HG03095 (cell line): ENCODE data around the gene ACAP3.
A peak's percentile ranks its signal among the peaks of the same experiment; 100 is the strongest.

Experiments
- ATAC-seq: cut with Tn5 transposase; IDR thresholded peaks from one replicate; pipeline ENCODE4 v1.9.1; 2021; ENCODE audit warnings: moderate library complexity; ENCODE audit not compliant: unreplicated experiment

Gene ACAP3

GRCh38 chr1:1332031-1332755 lies 24.5 kb upstream of the ACAP3 start:
- ATAC-seq, result no peak

- ATAC-seq, result no peak
Measured at GRCh38 chr1:1331068-1331965, 23.6 kb upstream of the ACAP3 start, which contains the start of gene TAS1R3. Gene TAS1R3 (plus strand): TSS chr1:1331280. CDS start chr1:1331346, 66 bp downstream.

- ATAC-seq, result no peak
Measured at GRCh38 chr1:1330366-1331067, 22.8 kb upstream of the ACAP3 start.

GRCh38 chr1:1329304-1330210 lies 21.8 kb upstream of the ACAP3 start:
- ATAC-seq, result no peak

GRCh38 chr1:1328254-1328653 lies 20.5 kb upstream of the ACAP3 start:
- no peak for ATAC-seq

- no peak for ATAC-seq
Measured at GRCh38 chr1:1327291-1327690, 19.6 kb upstream of the ACAP3 start.

GRCh38 chr1:1326075-1326605 lies 18.4 kb upstream of the ACAP3 start:
- no peak for ATAC-seq

- no peak for ATAC-seq
Measured at GRCh38 chr1:1325288-1326074, 17.8 kb upstream of the ACAP3 start.

- peak; percentile 65 for ATAC-seq
Measured at GRCh38 chr1:1324524-1325287, 17.0 kb upstream of the ACAP3 start, which contains the start of the genes CPTP and INTS11. Gene CPTP (plus strand): TSS chr1:1324802. CDS start chr1:1326911, 2,109 bp downstream. Gene INTS11 (minus strand): TSS chr1:1324660. CDS start chr1:1324608, 52 bp downstream.

- peak; percentile 1 for ATAC-seq
Measured at GRCh38 chr1:1324084-1324523, 16.4 kb upstream of the ACAP3 start.

- no peak for ATAC-seq
Measured at GRCh38 chr1:1322952-1323351, 15.2 kb upstream of the ACAP3 start.

GRCh38 chr1:1322418-1322817 lies 14.7 kb upstream of the ACAP3 start:
- ATAC-seq, result no peak

GRCh38 chr1:1321477-1321876 lies 13.7 kb upstream of the ACAP3 start:
- ATAC-seq, result no peak

GRCh38 chr1:1320666-1321448 lies 13.1 kb upstream of the ACAP3 start:
- no peak for ATAC-seq

- ATAC-seq, result no peak
Measured at GRCh38 chr1:1319646-1319941, 11.9 kb upstream of the ACAP3 start.

- ATAC-seq, result no peak
Measured at GRCh38 chr1:1318777-1319645, 11.3 kb upstream of the ACAP3 start.
